Suprapubic skin (tissue), 4 donors: Measurements from ENCODE around the gene ESAM. TPM values are rescaled to one million over a fixed set of nuclear protein-coding genes. Genes with fewer than 3 reads are reported as not detected.

ENCODE experiments used
- DNase-seq, 2 donors: peaks; one replicate each; pipeline ENCODE4 v3.0.0-alpha.2; 2019; ENCODE audit warnings: low spot score in 2 of 2
- H3K27ac ChIP-seq: fragments of 200-600 bp; sonication (generic); one replicate; pipeline ENCODE4 v1.5.1; 2019
- H3K27me3 ChIP-seq: fragments of 200-600 bp; sonication (generic); one replicate; pipeline ENCODE4 v1.5.1; 2019
- H3K36me3 ChIP-seq: fragments of 200-600 bp; sonication (generic); one replicate; pipeline ENCODE4 v1.5.1; 2019
- H3K4me1 ChIP-seq: fragments of 200-600 bp; sonication (generic); one replicate; pipeline ENCODE4 v1.5.1; 2019
- H3K4me3 ChIP-seq: fragments of 200-600 bp; sonication (generic); one replicate; pipeline ENCODE4 v1.5.1; 2019; ENCODE audit warnings: mild to moderate bottlenecking
- H3K9me3 ChIP-seq: fragments of 200-600 bp; sonication (generic); one replicate; pipeline ENCODE4 v1.5.1; 2019
- EP300 ChIP-seq: sonication (generic); formaldehyde crosslinking; IDR thresholded peaks from one replicate; pipeline ENCODE4 v1.6.1; 2017; ENCODE audit warnings: antibody characterized with exemption
- POLR2A ChIP-seq, 2 donors: fragments of 450-650 bp; IDR thresholded peaks; one replicate each; pipeline ENCODE4 v1.6.1; 2017; ENCODE audit warnings: antibody characterized with exemption in 2 of 2, mild to moderate bottlenecking in 2 of 2, moderate library complexity in 2 of 2
- POLR2AphosphoS5 ChIP-seq, 3 donors: sonication (generic); formaldehyde crosslinking; IDR thresholded peaks; one replicate each; pipeline ENCODE4 v1.6.1; 2017; ENCODE audit warnings: antibody characterized with exemption in 3 of 3
- WGBS: methylation state at CpG from one replicate; pipeline ENCODE4 v1.1.5; 2018; 5-methylcytosine and 5-hydroxymethylcytosine counted together
- total RNA-seq, 4 donors: library from RNA; depleted of rRNA; stranded (reverse); fragments of >200 nt; gene quantifications; one replicate each; pipeline ENCODE4 v1.1.0, GENCODE V29; 2016
- TF ChIP-seq, protein P1 (sequence below), 2 donors: fragments of 200-600 bp in 1 of 2; fragments of 450-650 bp in 1 of 2; sonication (generic) in 1 of 2; IDR thresholded peaks; one replicate each; pipeline ENCODE4 v1.5.1; 2016 to 2019; ENCODE audit warnings: antibody characterized with exemption in 2 of 2, mild to moderate bottlenecking in 1 of 2, moderate library complexity in 1 of 2

ESAM gene
- total RNA-seq, 4 donors from 2014 or later, result 11.0 to 26.5 (median 15.6) TPM

DNA sequence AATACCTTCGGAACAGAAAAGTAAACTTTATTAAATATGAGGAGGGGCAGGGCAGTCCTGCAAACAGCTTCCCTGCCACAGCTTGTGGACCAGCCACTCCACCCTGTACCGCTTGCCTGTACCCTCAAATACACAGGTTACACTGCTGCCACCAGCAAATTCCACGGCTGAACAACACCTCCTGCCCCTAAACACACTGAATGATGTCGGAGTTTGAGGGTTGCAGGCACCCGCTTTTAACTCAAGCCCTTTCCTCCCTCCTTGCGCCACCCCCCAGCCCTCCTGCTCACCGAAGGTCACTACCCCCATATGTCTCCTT lies 14.0 kb downstream of the ESAM start:
- H3K9me3 ChIP-seq, result no peaks in the 10 kb centered on the region
- H3K4me1 ChIP-seq, result peaks cover 34% of the 10 kb centered on the region
- TF ChIP-seq, protein P1, sequence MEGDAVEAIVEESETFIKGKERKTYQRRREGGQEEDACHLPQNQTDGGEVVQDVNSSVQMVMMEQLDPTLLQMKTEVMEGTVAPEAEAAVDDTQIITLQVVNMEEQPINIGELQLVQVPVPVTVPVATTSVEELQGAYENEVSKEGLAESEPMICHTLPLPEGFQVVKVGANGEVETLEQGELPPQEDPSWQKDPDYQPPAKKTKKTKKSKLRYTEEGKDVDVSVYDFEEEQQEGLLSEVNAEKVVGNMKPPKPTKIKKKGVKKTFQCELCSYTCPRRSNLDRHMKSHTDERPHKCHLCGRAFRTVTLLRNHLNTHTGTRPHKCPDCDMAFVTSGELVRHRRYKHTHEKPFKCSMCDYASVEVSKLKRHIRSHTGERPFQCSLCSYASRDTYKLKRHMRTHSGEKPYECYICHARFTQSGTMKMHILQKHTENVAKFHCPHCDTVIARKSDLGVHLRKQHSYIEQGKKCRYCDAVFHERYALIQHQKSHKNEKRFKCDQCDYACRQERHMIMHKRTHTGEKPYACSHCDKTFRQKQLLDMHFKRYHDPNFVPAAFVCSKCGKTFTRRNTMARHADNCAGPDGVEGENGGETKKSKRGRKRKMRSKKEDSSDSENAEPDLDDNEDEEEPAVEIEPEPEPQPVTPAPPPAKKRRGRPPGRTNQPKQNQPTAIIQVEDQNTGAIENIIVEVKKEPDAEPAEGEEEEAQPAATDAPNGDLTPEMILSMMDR (IDR thresholded peaks at IDR 0.05), result no peak
- H3K27me3 ChIP-seq, result peaks cover 88% of the 10 kb centered on the region
- H3K4me3 ChIP-seq, result no peak overlapping the region
- no peaks in the 10 kb centered on the region for H3K36me3 ChIP-seq
- H3K27ac ChIP-seq, result no peak overlapping the region
- WGBS, result 70% methylated on average over 7 of the region's 7 CpGs
- DNase-seq, result no peak

DNA sequence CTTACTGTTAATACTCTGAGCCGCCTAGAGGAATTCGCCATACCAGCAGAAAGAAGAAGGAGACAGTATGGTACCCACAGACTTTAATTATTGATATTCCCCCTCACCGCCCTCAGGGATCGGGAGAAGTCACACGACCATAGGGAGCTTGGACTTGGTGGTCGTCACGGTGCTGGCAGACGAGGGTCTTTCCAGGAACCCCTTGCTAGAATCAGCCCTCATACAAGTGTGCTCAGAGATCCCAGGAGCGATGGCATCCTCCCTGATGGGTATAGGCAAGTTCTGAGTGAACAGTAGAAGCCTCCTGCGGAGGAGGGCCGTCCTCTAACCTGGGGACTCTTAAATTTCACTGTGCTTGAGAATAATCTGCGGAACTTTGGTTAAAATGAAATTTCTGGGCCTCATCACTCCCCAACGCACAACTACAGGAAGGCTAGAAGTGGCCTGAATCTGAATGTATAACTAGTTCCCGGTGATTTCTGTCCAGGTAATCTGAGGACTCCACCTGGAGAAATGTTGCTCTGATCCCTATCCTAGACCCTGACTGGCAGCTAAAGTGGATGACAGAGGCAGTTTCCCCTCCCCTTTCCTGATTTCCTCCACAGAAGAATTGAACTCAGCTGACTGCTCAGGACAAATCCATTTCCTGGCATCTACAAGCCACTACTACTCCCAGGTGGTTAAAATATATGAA lies 14.5 kb downstream of the ESAM start:
- Histone ChIP-seq H3K9me3 (no peaks in the 10 kb centered on the region), H3K4me3 (no peak overlapping the region), H3K4me1 (peaks cover 28% of the 10 kb centered on the region), H3K27me3 (peaks cover 90% of the 10 kb centered on the region), H3K36me3 (no peaks in the 10 kb centered on the region), H3K27ac (no peak overlapping the region)
- WGBS, result 59% methylated on average over 14 of the region's 14 CpGs
- peak in 1 of 2 donors; percentile 65 for DNase-seq
- TF ChIP-seq POLR2A (IDR thresholded peaks at IDR 0.05) (no peak), EP300 (no peak), POLR2AphosphoS5 (IDR thresholded peaks at IDR 0.05) (no peak)
- TF ChIP-seq, protein P1 (IDR thresholded peaks at IDR 0.05), result no peak

DNA sequence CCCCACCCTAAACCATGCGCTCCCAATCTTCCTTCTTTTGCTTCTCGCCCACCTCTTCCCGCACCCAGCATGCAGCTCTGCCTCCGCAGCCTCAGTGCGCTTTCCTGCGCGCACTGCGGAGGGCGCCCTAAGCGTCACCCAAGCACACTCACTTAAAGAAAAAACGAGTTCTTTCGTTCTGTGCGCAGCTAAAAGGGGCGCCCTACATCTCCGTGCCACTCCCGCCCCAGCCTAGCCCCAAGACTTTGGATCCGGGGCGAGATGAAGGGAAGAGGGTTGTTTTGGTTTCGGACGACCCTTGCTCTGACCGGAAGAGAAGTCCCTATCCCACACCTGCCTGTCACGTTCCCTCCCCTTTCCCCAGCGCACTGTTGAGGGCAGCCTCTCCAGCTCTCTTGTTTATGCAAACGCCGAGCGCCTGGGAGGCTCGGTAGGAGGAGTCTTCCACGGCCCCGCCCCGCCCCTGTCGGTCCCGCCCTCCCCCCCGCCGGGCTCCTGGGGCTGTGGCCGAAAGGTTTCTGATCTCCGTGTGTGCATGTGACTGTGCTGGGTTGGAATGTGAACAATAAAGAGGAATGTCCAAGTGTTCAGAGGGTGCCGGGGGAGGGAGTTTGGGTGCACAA lies 15.4 kb downstream of the ESAM start:
- WGBS, result under 1% methylated on average over 21 of the region's 37 CpGs
- Histone ChIP-seq H3K36me3 (no peaks in the 10 kb centered on the region), H3K27ac (no peak overlapping the region), H3K9me3 (no peaks in the 10 kb centered on the region), H3K27me3 (peaks cover 90% of the 10 kb centered on the region), H3K4me3 (peak overlapping the region; percentile 54), H3K4me1 (peaks cover 22% of the 10 kb centered on the region)
- TF ChIP-seq, protein P1 (IDR thresholded peaks at IDR 0.05), result peak in 1 of 2 donors; percentile 29
- no peak for TF ChIP-seq POLR2AphosphoS5 (IDR thresholded peaks at IDR 0.05)
- TF ChIP-seq POLR2A (IDR thresholded peaks at IDR 0.05), result no peak
- no peak for TF ChIP-seq EP300
- peak; percentile 83 to 84 for DNase-seq

DNA sequence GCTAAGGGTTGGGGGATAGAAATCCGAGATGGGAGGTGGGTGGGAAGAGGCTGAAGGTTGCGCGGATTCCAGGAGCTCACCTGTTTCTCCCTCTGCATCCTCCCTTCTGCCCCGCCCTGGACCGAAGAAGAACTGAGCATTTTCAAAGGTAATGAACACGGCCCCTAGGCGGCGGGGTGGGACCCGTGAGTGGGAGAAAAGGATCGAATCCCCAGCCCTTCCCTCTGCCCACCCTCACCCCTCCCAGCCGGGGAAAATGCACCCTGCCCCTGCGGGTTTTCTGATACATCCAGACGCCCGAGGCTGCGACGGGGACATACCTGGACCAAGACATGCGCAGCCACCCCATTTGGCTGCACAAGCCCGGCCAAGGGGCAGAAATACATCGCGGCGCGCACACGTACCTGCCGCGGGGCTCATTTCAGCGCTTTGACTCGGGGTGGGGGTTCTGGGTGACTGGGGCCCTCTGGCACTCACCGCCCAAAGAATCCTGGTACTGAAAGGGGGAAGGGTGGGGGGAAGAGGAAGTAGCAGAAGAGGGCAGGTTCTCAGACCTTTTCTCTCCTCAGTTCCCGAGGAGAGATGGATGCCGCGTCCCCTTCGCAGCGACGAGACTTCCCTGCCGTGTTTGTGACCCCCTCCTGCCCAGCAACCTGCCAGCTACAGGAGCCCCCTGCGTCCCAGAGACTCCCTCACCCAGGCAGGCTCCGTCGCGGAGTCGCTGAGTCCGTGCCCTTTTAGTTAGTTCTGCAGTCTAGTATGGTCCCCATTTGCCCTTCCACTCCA lies 16.1 kb downstream of the ESAM start:
- Histone ChIP-seq H3K27ac (no peak overlapping the region), H3K4me1 (peaks cover 22% of the 10 kb centered on the region), H3K9me3 (no peaks in the 10 kb centered on the region), H3K4me3 (peak overlapping the region; percentile 54), H3K36me3 (no peaks in the 10 kb centered on the region), H3K27me3 (peaks cover 88% of the 10 kb centered on the region)
- 4% methylated on average over 29 of the region's 41 CpGs for WGBS
- peak in 1 of 2 donors; percentile 80 for DNase-seq
- TF ChIP-seq EP300 (no peak), POLR2AphosphoS5 (IDR thresholded peaks at IDR 0.05) (no peak), POLR2A (IDR thresholded peaks at IDR 0.05) (no peak)
- TF ChIP-seq, protein P1 (IDR thresholded peaks at IDR 0.05), result no peak

DNA sequence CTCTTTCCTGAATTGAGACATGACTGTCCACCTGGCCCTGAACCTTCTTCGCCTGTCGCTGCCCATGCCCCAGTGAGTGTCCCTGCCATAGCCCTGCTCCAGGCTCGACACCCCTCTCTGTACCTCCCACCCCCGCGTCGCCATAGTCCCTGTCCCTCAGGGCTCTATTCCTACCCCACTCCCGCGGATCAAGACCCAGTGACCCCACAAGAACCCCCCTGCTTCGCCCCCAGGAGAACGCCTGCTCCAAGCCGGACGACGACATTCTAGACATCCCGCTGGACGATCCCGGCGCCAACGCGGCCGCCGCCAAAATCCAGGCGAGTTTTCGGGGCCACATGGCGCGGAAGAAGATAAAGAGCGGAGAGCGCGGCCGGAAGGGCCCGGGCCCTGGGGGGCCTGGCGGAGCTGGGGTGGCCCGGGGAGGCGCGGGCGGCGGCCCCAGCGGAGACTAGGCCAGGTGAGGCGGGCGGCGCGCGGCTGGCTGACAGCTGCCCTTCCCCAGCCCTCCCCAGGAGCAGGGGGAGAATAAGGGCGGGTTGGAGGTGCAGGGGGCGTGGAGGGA lies 16.7 kb downstream of the ESAM start:
- DNase-seq, result peak in 1 of 2 donors; percentile 44
- H3K27me3 ChIP-seq, result peaks cover 84% of the 10 kb centered on the region
- peak overlapping the region; percentile 54 for H3K4me3 ChIP-seq
- peaks cover 27% of the 10 kb centered on the region for H3K4me1 ChIP-seq
- no peaks in the 10 kb centered on the region for H3K9me3 ChIP-seq
- H3K27ac ChIP-seq, result no peak overlapping the region
- H3K36me3 ChIP-seq, result no peaks in the 10 kb centered on the region
- 33% methylated on average over 22 of the region's 44 CpGs for WGBS
- TF ChIP-seq POLR2A (IDR thresholded peaks at IDR 0.05), result no peak
- TF ChIP-seq EP300, result no peak
- TF ChIP-seq, protein P1 (IDR thresholded peaks at IDR 0.05), result no peak
